AG04449 (cell line): ENCODE results near the gene OR4X1.

Experiments
- CTCF ChIA-PET: fragments of 350-600 bp; formaldehyde crosslinking; extraction: SDS; loops from one replicate; lab custom pipeline; 2021; ENCODE audit warnings: antibody characterized with exemption; lab: Yijun Ruan, JAX
- POLR2A ChIA-PET: fragments of 400-600, 350-600 bp; formaldehyde crosslinking; extraction: SDS; loops from one replicate; lab custom pipeline; 2020; ENCODE audit warnings: antibody characterized with exemption, inconsistent platforms; lab: Yijun Ruan, JAX
- DNase-seq: peaks from one replicate; pipeline ENCODE4 v3.0.0-alpha.2; 2010; ENCODE audit warnings: low read depth, low spot score
- H3K4me3 ChIP-seq: 2 replicates; pipeline ENCODE4 v1.5.1; 2011; ENCODE audit warnings: low read depth, mild to moderate bottlenecking, control low read depth, low read length
- TF ChIP-seq, protein P1 (sequence below): IDR thresholded peaks from one replicate; pipeline ENCODE4 v1.5.1; 2011; ENCODE audit warnings: mild to moderate bottlenecking, moderate library complexity, low read length, control low read depth, inconsistent platforms; ENCODE audit not compliant: insufficient read depth; ENCODE audit errors: missing control alignments

The OR4X1 gene

DNA sequence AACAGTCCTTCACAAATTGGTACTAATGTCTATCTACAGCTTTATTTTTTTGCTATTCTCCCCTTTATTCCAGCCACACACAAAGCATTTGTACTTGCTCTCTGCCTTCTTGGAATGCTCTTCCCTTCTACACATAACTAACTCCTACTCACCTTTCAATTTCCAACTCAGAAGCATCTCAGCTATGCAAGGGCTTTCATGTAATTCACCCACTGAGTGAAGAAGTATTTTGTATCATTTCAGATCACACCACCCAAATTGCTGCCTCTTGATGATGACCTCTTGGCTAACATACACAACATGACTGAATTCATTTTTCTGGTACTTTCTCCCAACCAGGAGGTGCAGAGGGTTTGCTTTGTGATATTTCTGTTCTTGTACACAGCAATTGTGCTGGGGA lies 18.9 kb upstream of the OR4X1 start, which contains the start of gene OR4X2:
Gene OR4X2, plus strand, starts transcription at position 301 of the 400 bp plus-strand sequence. Its CDS starts 0 bp downstream, at position 301.
- TF ChIP-seq, protein P1, sequence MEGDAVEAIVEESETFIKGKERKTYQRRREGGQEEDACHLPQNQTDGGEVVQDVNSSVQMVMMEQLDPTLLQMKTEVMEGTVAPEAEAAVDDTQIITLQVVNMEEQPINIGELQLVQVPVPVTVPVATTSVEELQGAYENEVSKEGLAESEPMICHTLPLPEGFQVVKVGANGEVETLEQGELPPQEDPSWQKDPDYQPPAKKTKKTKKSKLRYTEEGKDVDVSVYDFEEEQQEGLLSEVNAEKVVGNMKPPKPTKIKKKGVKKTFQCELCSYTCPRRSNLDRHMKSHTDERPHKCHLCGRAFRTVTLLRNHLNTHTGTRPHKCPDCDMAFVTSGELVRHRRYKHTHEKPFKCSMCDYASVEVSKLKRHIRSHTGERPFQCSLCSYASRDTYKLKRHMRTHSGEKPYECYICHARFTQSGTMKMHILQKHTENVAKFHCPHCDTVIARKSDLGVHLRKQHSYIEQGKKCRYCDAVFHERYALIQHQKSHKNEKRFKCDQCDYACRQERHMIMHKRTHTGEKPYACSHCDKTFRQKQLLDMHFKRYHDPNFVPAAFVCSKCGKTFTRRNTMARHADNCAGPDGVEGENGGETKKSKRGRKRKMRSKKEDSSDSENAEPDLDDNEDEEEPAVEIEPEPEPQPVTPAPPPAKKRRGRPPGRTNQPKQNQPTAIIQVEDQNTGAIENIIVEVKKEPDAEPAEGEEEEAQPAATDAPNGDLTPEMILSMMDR, result no peak
- no peak for DNase-seq
- H3K4me3 ChIP-seq, result no peak within 1 kb of the TSS
- POLR2A ChIA-PET, result no interaction called here
- CTCF ChIA-PET, result no interaction called here

DNA sequence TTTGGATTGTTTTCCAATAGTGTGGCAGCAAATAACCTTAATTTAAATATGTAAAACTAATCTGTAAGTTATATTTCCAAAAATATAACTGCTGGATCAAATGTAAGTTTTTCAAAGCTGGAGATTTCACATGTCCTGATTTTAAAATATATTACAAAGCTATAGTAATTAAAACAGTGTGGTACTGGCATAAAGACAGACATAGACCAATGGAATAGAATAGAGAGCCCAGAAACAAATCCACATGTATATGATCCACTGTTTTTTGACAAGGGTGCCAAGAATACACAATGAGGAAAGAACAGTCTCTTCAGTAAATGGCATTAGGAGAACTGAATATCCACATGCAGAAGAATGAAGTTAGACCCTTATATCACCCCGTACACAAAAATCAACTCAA lies 14.8 kb upstream of the OR4X1 start:
- TF ChIP-seq, protein P1, result no peak
- no peak for DNase-seq
- no peak overlapping the region for H3K4me3 ChIP-seq
- ChIA-PET POLR2A (no interaction called here), CTCF (no interaction called here)

DNA sequence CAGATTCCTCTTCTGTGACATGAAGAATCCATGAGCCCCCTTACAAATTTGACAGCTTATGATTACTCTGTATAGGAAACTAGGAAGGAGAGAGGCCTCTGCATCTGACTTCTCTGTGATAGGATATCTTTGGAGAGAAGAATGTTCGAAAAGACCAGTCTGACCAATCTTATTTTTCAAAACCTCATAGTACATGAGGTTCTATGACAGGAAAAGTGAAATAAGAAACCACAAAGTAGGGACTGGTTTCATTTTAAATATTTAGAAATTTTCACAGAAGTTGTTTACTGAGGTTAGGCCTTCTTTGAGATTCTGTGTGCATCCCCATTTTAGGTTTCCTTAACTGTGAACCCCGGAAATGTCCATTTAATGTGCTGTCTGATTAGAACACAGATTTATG lies 2.1 kb upstream of the OR4X1 start:
- H3K4me3 ChIP-seq, result no peak overlapping the region
- ChIA-PET POLR2A (no interaction called here), CTCF (no interaction called here)
- DNase-seq, result no peak
- TF ChIP-seq, protein P1, result no peak

DNA sequence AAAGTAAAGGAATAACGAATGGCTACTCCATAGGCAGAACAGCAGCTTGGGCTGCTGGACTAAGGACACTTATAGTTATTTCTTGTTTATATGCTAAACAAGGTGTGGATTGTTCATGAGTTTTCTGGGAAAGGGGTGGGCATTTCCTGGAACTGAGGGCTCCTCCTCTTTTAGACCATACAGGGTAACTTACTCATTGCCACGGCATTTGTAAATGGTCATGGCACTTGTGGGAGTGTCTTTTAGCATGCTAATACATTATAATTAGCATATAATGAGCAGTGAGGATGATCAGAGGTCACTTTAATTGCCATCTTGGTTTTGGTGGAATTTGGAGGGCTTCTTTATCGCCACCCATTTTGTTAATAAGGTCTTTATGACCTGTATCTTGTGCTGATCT lies 7.0 kb downstream of the OR4X1 start:
- CTCF ChIA-PET, result no interaction called here
- DNase-seq, result no peak
- no peak overlapping the region for H3K4me3 ChIP-seq
- POLR2A ChIA-PET, result no interaction called here
- TF ChIP-seq, protein P1, result no peak

DNA sequence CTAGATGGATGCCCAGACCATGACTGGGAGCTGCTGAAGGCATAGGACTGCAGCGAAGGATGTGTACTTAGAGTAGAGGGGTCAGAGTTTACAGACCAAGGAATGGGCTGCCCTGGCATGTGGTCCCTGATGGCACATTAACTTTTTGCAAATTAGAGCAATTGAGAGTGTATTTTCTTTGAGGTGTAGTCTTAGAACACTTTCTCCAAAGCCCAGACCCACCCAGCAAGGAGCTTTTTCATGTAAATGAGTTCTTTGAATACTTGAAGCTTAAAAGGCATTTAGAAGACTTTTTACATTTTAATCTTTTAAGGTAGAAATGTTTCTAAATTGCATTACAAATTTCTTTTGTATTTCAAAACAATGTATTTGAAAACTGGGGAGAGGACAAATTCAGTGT lies 8.9 kb downstream of the OR4X1 start:
- H3K4me3 ChIP-seq, result no peak overlapping the region
- TF ChIP-seq, protein P1, result no peak
- POLR2A ChIA-PET, result no interaction called here
- DNase-seq, result no peak
- CTCF ChIA-PET, result no interaction called here

DNA sequence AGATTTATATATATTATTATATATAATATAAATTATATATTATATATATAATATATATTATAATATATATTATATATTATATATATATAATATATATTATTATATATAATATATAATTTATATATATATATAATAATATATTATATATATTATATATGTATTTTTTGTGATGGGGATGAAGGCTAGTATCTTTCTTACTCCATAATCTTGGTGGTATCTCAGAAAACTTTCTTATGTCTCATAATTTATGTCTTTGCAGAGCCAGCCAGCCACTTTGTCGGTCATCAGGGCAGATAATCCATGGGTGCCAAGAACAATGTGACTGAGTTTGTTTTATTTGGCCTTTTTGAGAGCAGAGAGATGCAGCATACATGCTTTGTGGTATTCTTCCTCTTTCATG lies 42.3 kb downstream of the OR4X1 start, which contains the start of gene OR4S1:
Gene OR4S1, plus strand, starts transcription at position 301 of the 400 bp plus-strand sequence. Its CDS starts 0 bp downstream, at position 301.
- TF ChIP-seq, protein P1, result no peak
- DNase-seq, result no peak
- ChIA-PET CTCF (no interaction called here), POLR2A (no interaction called here)
- H3K4me3 ChIP-seq, result no peak within 1 kb of the TSS
